22Rv1 (cell line): ENCODE data around the gene PRSS33.

Source experiments
- CTCF ChIP-seq: fragments of 450-650 bp; IDR thresholded peaks from 2 replicates; pipeline ENCODE4 v1.5.1; 2017; ENCODE audit warnings: mild to moderate bottlenecking
- ZFX ChIP-seq: fragments of 450-650 bp; IDR thresholded peaks from 2 replicates; pipeline ENCODE4 v1.6.1; 2017; ENCODE audit warnings: antibody characterized with exemption, borderline replicate concordance

- TF ChIP-seq CTCF (no peak), ZFX (no peak)
Measured at GRCh38 chr16:2775765-2776499, 11.4 kb downstream of the PRSS33 start.
